Measurements from ENCODE around the gene HOXC4.

The HOXC4 gene

GRCh38 chr12:54016051-54016450, 37.6 kb upstream of the HOXC4 start:
- DNase-seq (ENCODE audit: low spot score) = no peak

- peak; percentile 87 for DNase-seq (ENCODE audit: low spot score)
These were observed 37.1 kb upstream of the HOXC4 start for GRCh38 chr12:54016478-54016964.

GRCh38 chr12:54017027-54017788, 36.4 kb upstream of the HOXC4 start:
- DNase-seq (ENCODE audit: low spot score) = peak; percentile 83

- peak; percentile 86 for DNase-seq (ENCODE audit: low spot score)
These were observed 35.7 kb upstream of the HOXC4 start for GRCh38 chr12:54017878-54018467.

GRCh38 chr12:54018468-54018984, 35.1 kb upstream of the HOXC4 start:
- DNase-seq (ENCODE audit: low spot score) = no peak

- no peak for DNase-seq (ENCODE audit: low spot score)
These were observed 34.4 kb upstream of the HOXC4 start for GRCh38 chr12:54019091-54019811.

- DNase-seq (ENCODE audit: low spot score) = no peak
These were observed 33.6 kb upstream of the HOXC4 start for GRCh38 chr12:54019924-54020590.

- no peak for DNase-seq (ENCODE audit: low spot score)
These were observed 32.8 kb upstream of the HOXC4 start for GRCh38 chr12:54020591-54021405.

GRCh38 chr12:54021432-54022013, 32.1 kb upstream of the HOXC4 start:
- peak; percentile 68 for DNase-seq (ENCODE audit: low spot score)

- DNase-seq (ENCODE audit: low spot score) = no peak
These were observed 30.4 kb upstream of the HOXC4 start for GRCh38 chr12:54022960-54023884.

- no peak for DNase-seq (ENCODE audit: low spot score)
These were observed 29.5 kb upstream of the HOXC4 start for GRCh38 chr12:54024127-54024526.

- no peak for DNase-seq (ENCODE audit: low spot score)
These were observed 28.9 kb upstream of the HOXC4 start for GRCh38 chr12:54024581-54025305.

- no peak for DNase-seq (ENCODE audit: low spot score)
These were observed 27.9 kb upstream of the HOXC4 start for GRCh38 chr12:54025499-54026405.

- no peak for DNase-seq (ENCODE audit: low spot score)
These were observed 26.8 kb upstream of the HOXC4 start for GRCh38 chr12:54026640-54027441.

- no peak for DNase-seq (ENCODE audit: low spot score)
These were observed 26.2 kb upstream of the HOXC4 start for GRCh38 chr12:54027442-54027786.

GRCh38 chr12:54028314-54029201, 25.1 kb upstream of the HOXC4 start, which contains the start of gene HOXC6:
HOXC6 (plus strand) TSS chr12:54028440; CDS start chr12:54028522, 82 bp downstream.
- DNase-seq (ENCODE audit: low spot score) = peak; percentile 60

Data from SW480 (cell line).